Fibroblast of lung (primary cell): ENCODE measurements around the gene DENND4B. TPM values are rescaled to one million over a fixed set of nuclear protein-coding genes. Genes with fewer than 3 reads are reported as not detected.

Experiments
- DNase-seq, 2 donors: peaks; one replicate each; pipeline versions ENCODE4 v3.0.0 to v3.0.0-alpha.2; 2010; ENCODE audit warnings: low read depth in 2 of 2
- H2AFZ ChIP-seq: 2 replicates; pipeline ENCODE4 v1.5.1; 2012; ENCODE audit warnings: low read length, control low read depth, inconsistent platforms
- H3K27ac ChIP-seq: 2 replicates; pipeline ENCODE4 v1.5.1; 2011; ENCODE audit warnings: low read length, control low read depth; ENCODE audit not compliant: insufficient read depth
- H3K27me3 ChIP-seq: 2 replicates; pipeline ENCODE4 v1.5.1; 2011; ENCODE audit warnings: mild to moderate bottlenecking, low read length; ENCODE audit not compliant: control insufficient read depth, insufficient read depth
- H3K36me3 ChIP-seq: 2 replicates; pipeline ENCODE4 v1.5.1; 2011; ENCODE audit warnings: low read length; ENCODE audit not compliant: control insufficient read depth, insufficient read depth
- H3K4me1 ChIP-seq: 2 replicates; pipeline ENCODE4 v1.5.1; 2011; ENCODE audit warnings: low read length; ENCODE audit not compliant: control insufficient read depth, insufficient read depth; ENCODE audit errors: extremely low read depth
- H3K4me2 ChIP-seq: 2 replicates; pipeline ENCODE4 v1.5.1; 2011; ENCODE audit warnings: low read length, control low read depth; ENCODE audit not compliant: insufficient read depth; ENCODE audit errors: extremely low read depth
- H3K4me3 ChIP-seq, 4 experiments: fragments of 200-600 bp in 1 of 4; sonication (generic) in 1 of 4; replicated peaks in 1 of 4; 2 replicates each; pipeline ENCODE4 v1.5.1; 2011 to 2016; ENCODE audit warnings: low read length in 4 of 4, low read depth in 3 of 4, mild to moderate bottlenecking in 3 of 4, control low read depth in 2 of 4, inconsistent platforms in 1 of 4, mixed read lengths in 1 of 4; ENCODE audit not compliant: insufficient read depth in 1 of 4; ENCODE audit errors: control extremely low read depth in 1 of 4
- H3K79me2 ChIP-seq: 2 replicates; pipeline ENCODE4 v1.5.1; 2012; ENCODE audit warnings: mild to moderate bottlenecking, low read length, inconsistent platforms; ENCODE audit not compliant: control insufficient read depth, insufficient read depth
- H3K9ac ChIP-seq: 2 replicates; pipeline ENCODE4 v1.5.1; 2011; ENCODE audit warnings: mild to moderate bottlenecking, low read length, control low read depth; ENCODE audit not compliant: insufficient read depth
- H3K9me3 ChIP-seq: 2 replicates; pipeline ENCODE4 v1.5.1; 2012; ENCODE audit warnings: low read depth, low read length; ENCODE audit not compliant: control insufficient read depth, insufficient read depth
- H4K20me1 ChIP-seq: 2 replicates; pipeline ENCODE4 v1.5.1; 2011; ENCODE audit warnings: low read length; ENCODE audit not compliant: control insufficient read depth, insufficient read depth; ENCODE audit errors: extremely low read depth
- CTCF ChIP-seq, 2 donors: IDR thresholded peaks in 1 of 2; conservative IDR thresholded peaks in 1 of 2; 1 replicate in 1 of 2; 2 replicates in 1 of 2; pipeline ENCODE4 v1.5.1; 2011 to 2012; ENCODE audit warnings: low read length in 2 of 2, control low read depth in 1 of 2, inconsistent platforms in 1 of 2, low read depth in 1 of 2, mild to moderate bottlenecking in 1 of 2
- EZH2 ChIP-seq: IDR thresholded peaks from 2 replicates; pipeline ENCODE4 v1.5.1; 2012; ENCODE audit warnings: low read length, control low read depth, mild to moderate bottlenecking; ENCODE audit errors: missing control alignments
- polyA plus RNA-seq, 2 donors: library from polyadenylated mRNA; depleted of rRNA in 1 of 2; stranded (reverse) in 1 of 2; unstranded in 1 of 2; fragments of >200 nt; gene quantifications; 2 replicates each; pipeline ENCODE4 v1.2.1, GENCODE V29; 2011 to 2012; ENCODE audit warnings: missing spikeins in 1 of 2
- total RNA-seq: library from RNA; depleted of rRNA; stranded (reverse); fragments of >200 nt; gene quantifications from 2 replicates; pipeline ENCODE4 v1.2.1, GENCODE V29; 2014

The DENND4B gene
- total and polyA plus RNA-seq, 2 donors (not counting 1 experiment from before 2014, with no cell fraction given), result 9.1 to 17.7 TPM

GRCh38 chr1:153959454-153959853 lies 12.9 kb upstream of the DENND4B start:
- H3K27ac ChIP-seq, result no peak overlapping the region
- H3K79me2 ChIP-seq, result peaks cover 44% of the 10 kb centered on the region
- no peak for DNase-seq
- no peaks in the 10 kb centered on the region for H3K27me3 ChIP-seq
- no peak for TF ChIP-seq CTCF (conservative IDR thresholded peaks at IDR 0.05 in 1 of 2, IDR thresholded peaks at IDR 0.05 in 1 of 2; ENCODE audit: low read depth in 1 of 2, low read length in 2 of 2)
- TF ChIP-seq EZH2, result no peak
- H3K9ac ChIP-seq, result no peak overlapping the region
- H4K20me1 ChIP-seq, result no peaks in the 10 kb centered on the region
- no peak overlapping the region for H3K4me2 ChIP-seq
- H2AFZ ChIP-seq, result no peak overlapping the region
- H3K9me3 ChIP-seq, result no peaks in the 10 kb centered on the region
- peaks cover 4% of the 10 kb centered on the region for H3K36me3 ChIP-seq
- peaks cover 18% of the 10 kb centered on the region for H3K4me1 ChIP-seq
- H3K4me3 ChIP-seq, result no peak overlapping the region

GRCh38 chr1:153958961-153959260 lies 12.4 kb upstream of the DENND4B start:
- no peak for TF ChIP-seq CTCF (conservative IDR thresholded peaks at IDR 0.05 in 1 of 2, IDR thresholded peaks at IDR 0.05 in 1 of 2; ENCODE audit: low read depth in 1 of 2, low read length in 2 of 2)
- TF ChIP-seq EZH2, result no peak
- Histone ChIP-seq H3K27me3 (no peaks in the 10 kb centered on the region), H3K9ac (no peak overlapping the region), H4K20me1 (no peaks in the 10 kb centered on the region), H3K4me3 (peak overlapping the region in 2 of 4 experiments; percentile 43 to 88), H3K36me3 (peaks cover 4% of the 10 kb centered on the region), H3K4me2 (peak overlapping the region; percentile 70), H3K4me1 (peaks cover 18% of the 10 kb centered on the region), H3K79me2 (peaks cover 45% of the 10 kb centered on the region), H3K9me3 (no peaks in the 10 kb centered on the region), H2AFZ (no peak overlapping the region), H3K27ac (peak overlapping the region; percentile 53)
- no peak for DNase-seq

- Histone ChIP-seq H3K27me3 (no peaks in the 10 kb centered on the region), H3K27ac (peak within 1 kb of the TSS; percentile 53), H3K9ac (peak within 1 kb of the TSS; percentile 86), H3K4me1 (peaks cover 15% of the 10 kb centered on the region), H4K20me1 (no peaks in the 10 kb centered on the region), H3K4me2 (peak within 1 kb of the TSS; percentile 93), H2AFZ (peak within 1 kb of the TSS; percentile 64), H3K9me3 (no peaks in the 10 kb centered on the region), H3K4me3 (peak within 1 kb of the TSS; percentile 72 to 96 (median 84)), H3K79me2 (peaks cover 47% of the 10 kb centered on the region), H3K36me3 (peaks cover 6% of the 10 kb centered on the region)
- TF ChIP-seq CTCF (conservative IDR thresholded peaks at IDR 0.05 in 1 of 2, IDR thresholded peaks at IDR 0.05 in 1 of 2; ENCODE audit: low read depth in 1 of 2, low read length in 2 of 2) (no peak), EZH2 (no peak)
- DNase-seq, result peak; percentile 98 to 99
Observed at GRCh38 chr1:153958111-153958960, 11.8 kb upstream of the DENND4B start, which contains the start of gene CRTC2. CRTC2 (minus strand) TSS chr1:153958612; CDS start chr1:153958497, 115 bp downstream.
